GM19035 (cell line): Measurements from ENCODE around the gene HRCT1.
"Not testable (repeated sequence)": the region's sequence is repeated elsewhere in the genome, so short reads cannot be mapped to it uniquely, and the experiment has no call there.

Experiments used
- ATAC-seq: cut with Tn5 transposase; IDR thresholded peaks from one replicate; pipeline ENCODE4 v1.9.1; 2021; ENCODE audit not compliant: unreplicated experiment

The HRCT1 gene

DNA sequence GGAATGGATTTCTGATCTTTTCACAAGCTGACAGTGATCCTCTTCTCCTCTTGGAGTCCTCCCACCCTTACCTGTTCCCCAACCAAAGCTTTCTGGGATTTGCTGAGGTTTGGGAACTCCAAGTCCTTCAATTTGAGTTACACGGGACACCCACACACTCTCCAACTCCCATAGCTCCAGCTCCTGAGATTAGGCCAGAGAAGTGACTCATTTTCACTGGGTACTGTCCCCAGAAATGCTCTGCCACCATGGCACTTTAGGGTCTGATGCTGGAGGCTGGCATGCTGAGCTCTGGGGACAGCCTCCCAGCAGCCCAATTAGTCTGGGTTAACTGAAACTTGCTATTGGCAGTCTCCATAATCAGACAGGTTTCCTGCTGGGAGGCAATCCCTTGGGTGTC is 14.0 kb upstream of the HRCT1 start:
- no peak for ATAC-seq

DNA sequence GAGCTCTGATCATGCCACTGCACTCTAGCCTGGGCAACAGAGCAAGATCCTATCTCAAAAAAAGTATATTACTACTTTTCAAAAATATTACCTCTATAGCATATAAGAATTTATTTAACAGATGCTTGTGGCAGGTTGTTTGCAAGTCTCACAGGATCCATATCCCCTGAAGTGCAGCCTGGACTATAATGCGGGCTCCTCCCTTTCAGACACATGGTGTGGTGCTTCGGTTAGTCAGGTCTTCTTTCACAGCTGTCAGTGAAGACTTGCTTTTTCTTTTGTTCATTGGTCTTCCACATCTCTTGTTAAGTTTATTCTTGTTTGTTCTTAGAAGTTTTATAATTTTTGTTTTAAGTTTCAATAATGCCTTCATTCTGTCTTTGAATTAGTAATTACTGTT is 9.4 kb upstream of the HRCT1 start:
- ATAC-seq: no peak

DNA sequence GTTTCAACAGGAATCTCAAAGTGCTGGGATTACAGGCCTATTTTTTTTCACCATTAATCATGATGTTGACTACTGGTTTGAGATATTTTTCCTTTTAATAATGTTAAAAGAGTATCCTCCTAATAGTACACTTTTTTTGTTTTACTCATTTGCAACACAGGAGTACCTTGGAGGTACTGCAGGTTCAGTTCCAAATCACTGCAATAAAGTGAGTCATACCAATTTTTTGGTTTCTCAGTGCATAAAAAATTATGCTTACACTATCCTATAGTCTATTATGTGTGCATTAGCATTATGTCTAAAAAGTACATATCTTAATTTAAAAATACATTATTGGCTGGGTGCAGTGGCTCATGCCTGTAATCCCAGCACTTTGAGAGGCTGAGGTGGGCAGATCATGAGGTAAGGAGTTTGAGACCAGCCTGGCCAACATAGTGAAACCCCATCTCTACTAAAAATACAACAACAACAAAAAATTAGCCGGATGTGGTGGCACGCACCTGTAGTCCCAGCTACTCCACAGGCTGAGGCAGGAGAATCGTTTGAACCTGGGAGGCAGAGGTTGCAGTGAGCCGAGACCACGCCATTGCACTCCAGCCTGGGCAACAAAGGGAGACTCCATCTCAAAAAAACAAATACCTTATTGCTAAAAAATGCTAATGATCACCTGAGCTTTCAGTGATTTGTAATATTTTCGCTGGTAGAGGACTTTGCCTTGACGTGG is 8.5 kb upstream of the HRCT1 start:
- ATAC-seq: not testable (repeated sequence)

DNA sequence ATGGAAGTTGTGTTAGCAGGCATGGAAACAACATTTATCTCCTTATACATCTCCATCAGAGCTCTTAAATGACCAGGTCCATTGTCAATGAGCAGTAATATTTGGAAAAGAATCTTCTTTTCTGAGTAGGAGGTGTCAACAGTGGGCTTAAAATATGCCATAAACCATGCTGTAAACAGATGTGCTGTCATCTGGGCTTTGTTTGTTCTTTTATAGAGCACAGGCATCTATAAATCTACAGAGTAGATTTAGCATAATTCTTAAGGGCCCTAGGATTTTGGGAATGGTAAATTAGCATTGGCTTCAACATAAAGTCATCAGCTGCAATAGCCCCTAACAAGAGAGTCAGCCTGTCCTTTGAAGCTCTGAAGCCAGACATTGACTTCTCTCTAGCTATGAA is 7.7 kb upstream of the HRCT1 start:
- no peak for ATAC-seq

DNA sequence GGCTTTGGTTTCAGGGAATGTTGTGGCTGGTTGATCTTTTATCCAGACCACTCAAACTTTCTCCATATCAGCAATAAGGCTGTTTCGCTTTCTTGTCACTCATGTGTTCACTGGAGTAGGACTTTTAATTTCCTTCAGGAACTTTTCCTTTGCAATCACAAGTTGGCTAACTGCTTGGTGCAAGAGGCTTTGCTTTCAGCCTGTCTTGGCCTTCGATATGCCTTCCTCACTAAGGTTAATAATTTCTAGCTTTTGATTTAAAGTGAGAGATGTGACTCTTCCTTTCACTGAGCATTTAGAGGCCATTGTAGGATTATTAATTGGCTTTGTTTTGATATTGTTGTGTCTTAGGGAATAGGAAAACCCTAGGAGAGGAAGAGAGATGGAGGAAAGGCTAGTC is 7.0 kb upstream of the HRCT1 start:
- ATAC-seq: no peak

DNA sequence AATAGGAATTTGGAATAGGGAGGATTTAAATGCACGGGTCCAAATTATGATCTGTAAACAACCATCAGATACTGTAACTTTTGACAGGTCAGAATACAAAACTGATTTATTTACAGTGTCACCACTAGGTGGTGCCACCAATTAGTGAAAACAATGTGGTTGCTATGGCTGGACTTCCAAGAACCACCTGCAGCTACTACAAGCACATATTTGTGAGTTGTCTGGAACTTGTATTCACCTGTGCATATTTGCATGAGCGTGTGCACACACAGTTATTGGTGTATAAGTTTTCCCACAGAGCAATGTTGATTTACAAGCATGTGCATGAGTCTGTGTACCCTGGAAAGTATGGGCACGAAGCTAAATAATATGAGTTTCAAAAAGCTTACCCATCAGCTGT is 3.0 kb upstream of the HRCT1 start:
- no peak for ATAC-seq

DNA sequence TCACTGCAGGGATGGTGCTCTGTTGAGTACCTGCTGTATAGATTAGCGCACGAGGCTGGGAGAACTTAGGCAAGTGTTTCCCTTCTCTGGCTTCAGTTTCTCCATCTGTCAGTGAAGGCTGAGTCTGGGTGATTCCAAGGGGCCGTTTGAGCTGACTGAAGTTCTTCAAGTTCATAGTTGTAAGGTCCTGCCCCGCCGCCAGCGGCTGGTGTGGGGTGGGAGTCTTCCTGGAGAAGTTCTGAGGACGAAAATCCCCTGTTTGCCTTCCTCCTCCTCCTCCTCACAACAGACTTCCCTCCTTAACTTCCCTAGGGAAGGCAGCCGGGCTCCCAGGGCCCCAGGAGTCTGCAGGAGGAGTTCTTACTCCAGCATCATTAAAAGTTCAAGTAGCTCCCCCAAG is 1.7 kb upstream of the HRCT1 start:
- ATAC-seq: no peak

DNA sequence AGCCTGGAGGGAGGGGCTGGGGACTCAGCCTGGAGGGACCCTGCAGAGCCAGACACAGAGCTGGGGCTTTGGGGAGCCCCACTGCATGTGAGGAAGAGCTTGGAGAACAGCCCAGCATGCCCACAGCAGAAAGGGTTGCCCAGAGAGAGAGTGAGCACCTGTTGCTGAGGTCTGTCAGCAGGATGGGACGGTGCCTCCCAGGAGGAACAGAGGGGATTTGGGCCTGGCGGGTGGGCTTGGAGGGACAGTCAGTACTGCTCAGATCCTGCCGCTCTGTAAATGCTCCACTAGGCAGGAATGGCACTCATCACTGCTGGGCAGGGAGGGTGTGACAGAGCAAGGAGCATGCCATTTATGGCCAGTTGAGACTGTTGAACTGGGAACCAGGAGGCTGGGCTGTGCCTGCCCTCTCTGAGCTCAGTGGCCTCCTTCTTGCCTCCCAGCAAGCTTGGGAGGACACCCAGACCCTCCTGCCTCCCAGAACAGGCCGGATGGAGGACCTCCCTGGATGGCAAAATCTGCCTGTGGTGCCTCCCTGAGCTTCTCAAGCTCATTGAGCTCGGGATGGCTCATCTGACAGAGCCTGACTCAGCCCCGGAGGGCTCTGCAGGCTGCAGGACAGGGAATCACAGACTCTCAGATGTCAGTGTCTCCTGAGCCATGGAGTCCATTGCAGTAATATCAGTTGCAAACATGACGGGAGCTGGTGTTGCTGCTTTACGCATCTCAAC is 786 bp upstream of the HRCT1 start:
- ATAC-seq: no peak

DNA sequence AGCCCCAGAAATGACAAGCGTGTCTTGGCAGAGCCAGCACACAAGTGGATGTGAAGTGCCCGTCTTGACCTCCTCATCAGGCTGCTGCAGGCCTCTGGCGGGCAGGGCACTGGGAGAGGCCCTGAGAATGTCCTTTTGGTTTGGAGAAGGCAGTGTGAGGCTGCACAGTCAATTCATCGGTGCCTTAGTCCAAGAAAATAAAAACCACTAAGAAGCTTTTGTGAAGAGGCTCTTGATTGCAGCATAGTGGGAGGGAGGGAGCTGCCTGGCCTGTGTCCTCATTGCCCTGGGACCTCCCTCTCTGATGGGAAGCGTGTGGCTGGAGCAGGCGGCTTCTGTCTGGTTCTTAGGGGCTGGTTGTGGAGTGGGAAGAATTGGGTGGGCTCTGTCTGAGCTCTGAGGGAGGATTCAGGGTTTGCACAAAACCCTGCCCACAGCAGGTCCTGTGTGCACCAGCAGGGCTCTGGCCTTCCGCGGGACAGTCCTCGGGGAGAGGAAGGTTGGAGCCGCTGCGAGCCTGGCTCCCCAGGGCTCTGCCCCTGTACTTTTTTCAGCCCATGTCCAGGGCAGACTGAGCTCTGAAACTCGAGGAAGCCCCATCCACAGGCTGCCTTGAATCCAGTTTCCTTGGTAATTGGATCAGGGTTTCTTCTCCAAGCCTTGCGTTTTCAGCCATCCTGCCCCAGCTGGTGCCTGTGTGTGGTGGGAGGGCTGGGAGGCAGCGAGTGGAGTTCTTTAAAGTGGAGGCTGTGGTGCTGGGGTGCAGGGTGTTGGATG is 1.1 kb downstream of the HRCT1 start:
- no peak for ATAC-seq

DNA sequence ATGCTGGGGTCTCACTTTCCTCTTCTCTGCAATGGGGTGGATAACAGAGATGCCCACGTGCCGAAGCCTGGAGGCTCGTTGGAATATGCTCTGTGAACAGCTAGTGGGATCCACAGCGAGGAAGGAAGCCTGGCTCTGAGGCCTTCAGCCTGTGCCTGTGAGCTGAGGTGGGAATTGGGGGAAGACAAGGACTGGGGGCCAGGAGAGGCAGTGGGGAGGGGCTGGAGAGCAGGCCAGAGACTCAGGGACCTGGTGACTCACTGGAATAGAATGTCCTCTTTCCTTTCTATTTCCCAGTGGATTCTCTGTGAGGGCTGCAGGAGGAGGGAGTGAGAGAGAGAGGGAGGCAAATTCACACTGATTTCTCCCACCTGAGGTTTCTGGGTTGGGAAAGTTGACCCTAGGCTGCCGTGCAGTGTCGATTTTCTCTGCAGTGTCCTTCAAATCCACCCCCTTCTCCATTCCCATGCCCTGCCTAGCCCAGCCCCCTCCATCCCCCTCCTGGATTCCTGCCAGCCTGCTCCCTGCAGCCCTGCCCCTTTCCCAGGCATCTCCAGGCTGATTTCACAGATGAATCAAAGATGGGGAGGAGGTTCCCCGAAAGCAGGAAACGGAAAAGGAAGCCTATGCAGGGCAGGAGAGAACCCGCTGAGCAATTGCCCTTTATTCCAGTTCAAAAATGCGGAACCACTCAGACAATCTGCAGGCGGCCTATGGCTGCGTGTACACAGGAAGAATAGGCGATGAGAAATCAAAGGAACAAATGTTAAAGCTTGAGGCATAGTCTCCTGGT is 1.9 kb downstream of the HRCT1 start:
- no peak for ATAC-seq

DNA sequence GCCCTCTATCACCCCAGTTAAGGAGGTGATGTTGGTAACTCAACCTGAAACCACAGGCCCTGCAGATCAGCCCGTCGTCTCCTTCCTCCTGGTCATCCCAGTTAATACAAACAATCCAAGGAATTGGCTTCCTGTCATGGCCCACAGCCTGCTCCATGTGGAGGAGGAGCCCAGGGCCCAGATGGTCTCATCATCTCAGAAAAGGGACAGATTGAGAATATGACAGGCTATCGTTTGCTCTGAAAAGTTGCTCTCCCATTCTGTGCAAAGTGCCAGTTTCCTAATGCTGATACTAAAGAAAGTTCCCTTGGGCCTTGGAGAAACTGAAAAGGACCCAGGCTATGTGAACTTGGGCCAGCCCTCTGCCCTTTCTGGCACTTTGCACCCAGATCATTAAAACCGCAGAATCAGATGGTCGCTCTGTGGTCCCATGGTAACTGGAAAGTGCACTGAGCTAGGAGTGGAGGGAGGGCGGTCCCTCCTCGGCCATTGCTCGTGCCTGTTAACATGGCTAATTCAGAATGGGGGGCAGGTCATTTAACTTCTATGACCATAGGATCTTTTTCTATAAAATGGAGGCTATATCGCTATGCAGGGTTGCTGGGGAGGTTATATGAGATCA is 2.6 kb downstream of the HRCT1 start:
- ATAC-seq: no peak

DNA sequence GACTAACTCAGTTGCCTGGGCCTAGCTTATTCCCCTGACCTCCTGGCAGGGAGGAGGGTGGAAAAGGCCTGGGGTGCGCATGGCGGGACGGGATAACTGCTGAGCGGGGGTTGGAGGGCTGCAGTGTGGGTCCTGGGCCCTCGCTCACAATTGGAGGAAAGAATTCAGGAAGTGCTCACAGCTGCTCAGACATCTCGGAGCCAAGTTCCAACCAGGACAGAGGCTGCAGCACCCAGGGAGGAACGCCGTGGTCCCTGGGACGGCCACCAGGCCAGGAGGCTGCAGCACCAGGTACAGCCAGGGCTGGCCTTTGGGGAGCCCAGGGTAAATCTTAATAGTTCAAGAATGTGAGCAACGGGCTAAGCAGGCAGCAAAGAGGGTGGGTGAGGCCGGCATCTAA is 3.3 kb downstream of the HRCT1 start, which contains the start of gene SPAAR:
Gene SPAAR, plus strand, starts transcription at position 217 of the 400 bp plus-strand sequence. CDS start 974 bp downstream, outside the sequence.
- ATAC-seq: no peak

DNA sequence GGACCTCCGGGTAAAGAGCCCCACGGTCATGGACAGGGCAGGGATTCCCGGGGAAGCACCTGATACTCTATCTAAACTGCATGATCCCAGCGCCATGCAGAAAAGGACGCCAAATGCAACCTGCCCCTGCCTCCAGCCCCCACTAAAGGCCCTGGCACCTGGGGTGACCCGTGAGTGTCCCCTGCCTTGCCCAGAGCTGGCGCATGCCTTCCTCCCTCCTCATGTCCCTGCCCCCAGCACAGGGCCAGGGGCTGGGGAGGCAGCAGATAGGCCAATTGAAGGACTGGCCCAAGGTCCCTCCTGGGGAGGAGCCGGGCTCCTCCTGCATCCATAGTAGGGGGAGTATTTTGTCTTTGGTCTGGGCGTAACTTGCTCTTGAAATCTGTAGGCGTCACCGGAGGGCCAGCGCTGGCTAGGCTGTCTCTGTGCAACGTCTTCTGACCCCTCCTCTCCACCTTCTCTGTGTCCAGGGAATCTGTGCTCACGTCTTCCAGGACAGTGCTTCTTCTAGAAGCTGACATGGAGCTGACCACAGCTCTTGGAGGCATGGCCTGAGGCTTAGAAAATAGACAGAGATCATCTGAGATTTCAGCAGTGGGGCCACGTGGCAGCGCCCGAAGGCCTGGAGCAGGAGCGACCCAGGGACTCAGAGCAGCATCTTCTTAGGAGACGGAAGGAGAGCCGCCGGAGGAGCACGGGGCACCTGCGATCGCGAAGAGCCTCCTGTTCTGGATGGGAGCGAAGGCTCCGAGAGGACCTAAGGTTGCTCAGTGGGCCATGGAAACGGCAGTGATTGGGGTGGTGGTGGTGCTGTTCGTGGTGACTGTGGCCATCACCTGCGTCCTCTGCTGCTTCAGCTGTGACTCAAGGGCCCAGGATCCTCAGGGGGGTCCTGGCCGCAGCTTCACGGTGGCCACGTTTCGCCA is 3.9 kb downstream of the HRCT1 start:
- ATAC-seq: no peak

DNA sequence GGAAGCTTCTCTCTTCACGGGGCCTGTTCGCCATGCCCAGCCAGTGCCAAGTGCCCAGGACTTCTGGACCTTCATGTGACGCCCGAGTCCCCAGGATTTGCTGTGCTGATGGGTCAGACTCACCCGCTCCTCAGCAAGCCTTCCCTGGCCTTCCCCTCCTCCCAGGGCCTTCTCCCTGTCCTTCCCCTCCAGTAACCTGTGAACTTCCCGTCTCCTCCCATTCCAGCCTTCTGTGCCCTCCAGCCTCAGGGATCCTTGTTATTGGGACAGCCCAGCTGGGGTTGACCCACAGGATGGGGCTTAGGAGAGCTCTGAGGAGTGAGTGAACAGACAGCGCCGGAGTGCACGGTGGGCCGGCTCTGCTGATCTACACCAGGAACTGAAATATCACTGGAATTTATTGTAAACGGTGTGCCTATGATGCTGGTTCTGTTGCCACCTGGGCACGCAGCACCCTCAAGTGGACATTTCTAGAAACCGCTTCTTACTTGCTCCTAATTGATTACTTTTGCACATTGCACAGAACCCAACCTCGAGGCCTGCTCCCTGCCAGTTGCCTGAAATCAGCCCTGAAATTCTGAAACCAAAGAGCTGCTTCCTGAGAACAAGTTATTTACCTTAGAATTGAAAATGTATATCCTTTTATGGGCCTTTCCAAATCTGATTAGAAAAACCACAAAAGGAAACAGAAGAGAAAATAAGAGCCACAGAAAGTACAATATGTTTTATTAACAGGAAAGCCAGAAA is 4.8 kb downstream of the HRCT1 start:
- ATAC-seq: no peak

DNA sequence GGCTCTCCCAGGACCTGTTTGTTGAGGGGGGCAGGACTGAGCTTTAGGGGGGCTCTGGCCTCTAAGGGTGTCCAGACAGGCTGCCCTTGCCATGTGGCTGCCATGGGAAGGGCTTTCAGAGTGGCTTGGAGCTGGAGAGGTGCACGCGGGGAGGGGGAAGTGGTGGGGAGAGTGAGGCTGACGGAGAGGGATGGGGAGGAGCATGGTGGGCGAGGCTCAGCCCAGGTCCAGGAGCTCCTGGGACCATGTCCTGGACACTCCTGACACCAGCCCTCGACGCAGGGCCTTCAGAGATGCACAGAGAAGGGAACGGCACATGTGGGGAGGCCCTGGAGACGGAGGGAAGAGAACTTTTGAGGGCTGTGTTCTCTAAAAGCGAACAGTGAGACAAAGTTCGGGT is 5.7 kb downstream of the HRCT1 start:
- no peak for ATAC-seq

DNA sequence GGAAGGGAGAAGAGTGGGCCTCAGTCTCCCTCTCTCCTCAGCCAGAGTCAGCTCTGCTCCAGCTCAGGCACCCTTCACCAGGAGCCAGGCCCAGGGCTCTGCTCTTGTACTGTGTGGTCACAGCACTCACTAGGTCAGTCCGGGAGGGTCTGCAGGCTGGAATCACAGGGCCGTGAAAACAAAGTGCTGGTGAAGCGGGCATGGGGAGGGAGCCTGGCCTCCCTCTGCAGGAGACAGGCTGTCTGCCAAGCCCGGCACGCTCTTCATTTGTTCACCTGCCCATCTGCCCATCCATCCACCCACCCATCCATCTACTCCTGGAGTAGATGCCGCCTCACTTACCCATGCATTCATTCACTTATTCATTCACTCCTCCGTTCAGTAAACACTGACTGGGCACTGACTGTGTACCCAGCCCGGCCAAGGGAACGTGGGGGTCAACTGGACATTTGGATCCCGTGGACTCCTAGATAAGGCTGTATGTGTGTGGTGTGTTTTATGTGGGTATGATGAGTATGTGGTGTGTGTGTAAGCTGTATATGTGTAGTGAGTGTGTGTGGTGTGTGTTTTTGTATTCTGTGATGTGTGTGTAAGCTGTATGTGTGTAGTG is 6.9 kb downstream of the HRCT1 start:
- ATAC-seq: no peak

DNA sequence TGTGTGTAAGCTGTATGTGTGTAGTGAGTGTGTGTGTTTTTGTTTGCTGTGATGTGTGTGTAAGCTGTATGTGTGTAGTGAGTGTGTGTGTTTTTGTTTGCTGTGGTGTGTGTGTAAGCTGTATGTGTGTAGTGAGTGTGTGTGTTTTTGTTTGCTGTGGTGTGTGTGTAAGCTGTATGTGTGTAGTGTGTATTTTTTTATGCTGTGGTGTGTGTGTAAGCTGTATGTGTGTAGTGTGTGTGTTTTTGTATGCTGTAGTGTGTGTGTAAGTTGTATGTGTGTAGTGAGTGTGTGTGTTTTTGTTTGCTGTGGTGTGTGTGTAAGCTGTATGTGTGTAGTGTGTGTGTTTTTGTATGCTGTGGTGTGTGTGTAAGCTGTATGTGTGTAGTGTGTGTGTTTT is 7.4 kb downstream of the HRCT1 start:
- not testable (repeated sequence) for ATAC-seq

DNA sequence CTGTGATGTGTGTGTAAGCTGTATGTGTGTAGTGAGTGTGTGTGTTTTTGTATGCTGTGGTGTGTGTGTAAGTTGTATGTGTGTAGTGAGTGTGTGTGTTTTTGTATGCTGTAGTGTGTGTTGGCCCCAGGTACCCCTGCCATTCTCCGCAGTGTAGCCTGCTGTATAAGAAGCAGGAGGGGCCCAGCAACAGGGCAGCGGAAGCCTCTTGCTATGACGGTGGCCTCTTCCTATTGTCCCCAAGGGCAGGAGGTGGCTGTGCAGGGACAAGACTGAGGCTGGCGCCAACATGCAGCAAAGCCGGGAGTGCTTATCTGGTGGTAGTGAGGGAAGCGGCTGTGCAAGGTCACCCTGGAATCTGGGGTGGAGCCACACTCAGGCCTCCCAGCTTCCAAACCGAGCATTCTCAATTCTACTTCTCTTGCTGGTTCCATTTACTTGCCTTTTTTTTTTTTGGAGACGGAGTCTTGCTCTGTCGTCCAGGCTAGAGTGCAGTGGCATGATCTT is 8.4 kb downstream of the HRCT1 start:
- ATAC-seq: no peak
